IMR-90 (cell line): ENCODE results near the gene PPM1M.

ENCODE experiments used
- BHLHE40 ChIP-seq: fragments of 150-350 bp; IDR thresholded peaks from 2 replicates; pipeline ENCODE4 v1.6.1; 2016; ENCODE audit warnings: mild to moderate bottlenecking, low read depth, low read length
- MAFK ChIP-seq: IDR thresholded peaks from 2 replicates; pipeline ENCODE4 v1.6.1; 2012; ENCODE audit warnings: low read depth, low read length, improper control_type of control experiment
- MAZ ChIP-seq: IDR thresholded peaks from 2 replicates; pipeline ENCODE4 v1.6.1; 2012; ENCODE audit warnings: low read depth, mild to moderate bottlenecking, low read length, improper control_type of control experiment, moderate library complexity, borderline replicate concordance
- MXI1 ChIP-seq: IDR thresholded peaks from 2 replicates; pipeline ENCODE4 v1.6.1; 2012; ENCODE audit warnings: low read depth, mild to moderate bottlenecking, low read length, moderate library complexity, borderline replicate concordance
- NFE2L2 ChIP-seq: fragments of 150-350 bp; IDR thresholded peaks from 2 replicates; pipeline ENCODE4 v1.6.1; 2016; ENCODE audit warnings: low read depth, mild to moderate bottlenecking, low read length
- POLR2A ChIP-seq: IDR thresholded peaks from 2 replicates; pipeline ENCODE4 v1.6.1; 2012; ENCODE audit warnings: mild to moderate bottlenecking, low read depth, low read length
- RCOR1 ChIP-seq: IDR thresholded peaks from 2 replicates; pipeline ENCODE4 v1.6.1; 2012; ENCODE audit warnings: mild to moderate bottlenecking, low read length, improper control_type of control experiment; ENCODE audit not compliant: insufficient replicate concordance
- RFX5 ChIP-seq: IDR thresholded peaks from 2 replicates; pipeline ENCODE4 v1.8.0; 2012; ENCODE audit warnings: low read depth, mild to moderate bottlenecking, low read length, moderate library complexity
- TF ChIP-seq, protein P1 (sequence below): conservative IDR thresholded peaks from 2 replicates; pipeline ENCODE4 v1.5.1; 2012; ENCODE audit warnings: mild to moderate bottlenecking, low read depth, low read length, improper control_type of control experiment
- TF ChIP-seq, protein P2 (sequence below): fragments of 150-350 bp; IDR thresholded peaks from 2 replicates; pipeline ENCODE4 v1.6.1; 2017; ENCODE audit warnings: mild to moderate bottlenecking, antibody characterized with exemption, low read length, low read depth

DNA sequence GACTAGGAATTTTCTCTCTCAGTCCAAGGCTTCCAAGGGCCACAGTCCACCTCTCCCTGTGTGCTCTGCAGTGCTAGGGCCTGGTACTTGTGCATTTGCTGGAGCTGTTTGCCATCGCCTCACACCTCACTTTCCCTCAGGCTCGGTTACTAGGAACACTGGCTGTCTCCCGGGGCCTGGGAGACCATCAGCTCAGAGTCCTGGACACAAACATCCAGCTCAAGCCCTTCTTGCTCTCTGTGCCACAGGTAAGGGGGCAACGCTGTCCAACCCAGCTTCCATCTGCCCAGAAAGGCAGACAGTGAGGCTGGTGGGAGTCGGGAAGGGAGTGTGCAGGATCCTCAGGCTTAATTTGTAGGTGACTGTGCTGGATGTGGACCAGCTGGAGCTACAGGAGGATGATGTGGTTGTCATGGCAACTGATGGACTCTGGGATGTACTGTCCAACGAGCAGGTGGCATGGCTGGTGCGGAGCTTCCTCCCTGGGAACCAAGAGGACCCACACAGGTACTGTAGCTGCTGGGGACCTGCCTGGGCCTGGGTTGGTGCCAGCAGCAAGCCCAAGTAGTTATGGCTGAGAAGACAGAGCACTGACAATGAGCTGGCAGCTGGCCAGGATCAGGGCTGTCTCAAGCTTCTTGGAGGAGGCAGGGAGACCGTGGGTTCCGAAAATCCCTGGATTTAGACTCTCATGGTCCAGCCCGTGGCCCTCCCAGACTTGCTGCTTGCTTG lies 3.4 kb downstream of the PPM1M start:
- TF ChIP-seq, protein P1, sequence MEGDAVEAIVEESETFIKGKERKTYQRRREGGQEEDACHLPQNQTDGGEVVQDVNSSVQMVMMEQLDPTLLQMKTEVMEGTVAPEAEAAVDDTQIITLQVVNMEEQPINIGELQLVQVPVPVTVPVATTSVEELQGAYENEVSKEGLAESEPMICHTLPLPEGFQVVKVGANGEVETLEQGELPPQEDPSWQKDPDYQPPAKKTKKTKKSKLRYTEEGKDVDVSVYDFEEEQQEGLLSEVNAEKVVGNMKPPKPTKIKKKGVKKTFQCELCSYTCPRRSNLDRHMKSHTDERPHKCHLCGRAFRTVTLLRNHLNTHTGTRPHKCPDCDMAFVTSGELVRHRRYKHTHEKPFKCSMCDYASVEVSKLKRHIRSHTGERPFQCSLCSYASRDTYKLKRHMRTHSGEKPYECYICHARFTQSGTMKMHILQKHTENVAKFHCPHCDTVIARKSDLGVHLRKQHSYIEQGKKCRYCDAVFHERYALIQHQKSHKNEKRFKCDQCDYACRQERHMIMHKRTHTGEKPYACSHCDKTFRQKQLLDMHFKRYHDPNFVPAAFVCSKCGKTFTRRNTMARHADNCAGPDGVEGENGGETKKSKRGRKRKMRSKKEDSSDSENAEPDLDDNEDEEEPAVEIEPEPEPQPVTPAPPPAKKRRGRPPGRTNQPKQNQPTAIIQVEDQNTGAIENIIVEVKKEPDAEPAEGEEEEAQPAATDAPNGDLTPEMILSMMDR, result no peak
- TF ChIP-seq POLR2A (no peak), RCOR1 (no peak), MXI1 (no peak), BHLHE40 (no peak), MAZ (no peak), NFE2L2 (no peak), RFX5 (no peak), MAFK (no peak)
- TF ChIP-seq, protein P2, sequence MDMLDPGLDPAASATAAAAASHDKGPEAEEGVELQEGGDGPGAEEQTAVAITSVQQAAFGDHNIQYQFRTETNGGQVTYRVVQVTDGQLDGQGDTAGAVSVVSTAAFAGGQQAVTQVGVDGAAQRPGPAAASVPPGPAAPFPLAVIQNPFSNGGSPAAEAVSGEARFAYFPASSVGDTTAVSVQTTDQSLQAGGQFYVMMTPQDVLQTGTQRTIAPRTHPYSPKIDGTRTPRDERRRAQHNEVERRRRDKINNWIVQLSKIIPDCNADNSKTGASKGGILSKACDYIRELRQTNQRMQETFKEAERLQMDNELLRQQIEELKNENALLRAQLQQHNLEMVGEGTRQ, result no peak
